Lower leg skin (tissue), 3 donors: ENCODE measurements around the gene C11orf21.

Experiments
- CTCF ChIP-seq, 3 donors: fragments of 450-650 bp; IDR thresholded peaks; one replicate each; pipeline ENCODE4 v1.5.1; 2016; ENCODE audit warnings: antibody characterized with exemption in 3 of 3, mild to moderate bottlenecking in 3 of 3, moderate library complexity in 2 of 3
- POLR2A ChIP-seq, 2 donors: fragments of 450-650 bp; IDR thresholded peaks; one replicate each; pipeline ENCODE4 v1.6.1; 2016 to 2017; ENCODE audit warnings: antibody characterized with exemption in 2 of 2, mild to moderate bottlenecking in 1 of 2, moderate library complexity in 1 of 2

DNA sequence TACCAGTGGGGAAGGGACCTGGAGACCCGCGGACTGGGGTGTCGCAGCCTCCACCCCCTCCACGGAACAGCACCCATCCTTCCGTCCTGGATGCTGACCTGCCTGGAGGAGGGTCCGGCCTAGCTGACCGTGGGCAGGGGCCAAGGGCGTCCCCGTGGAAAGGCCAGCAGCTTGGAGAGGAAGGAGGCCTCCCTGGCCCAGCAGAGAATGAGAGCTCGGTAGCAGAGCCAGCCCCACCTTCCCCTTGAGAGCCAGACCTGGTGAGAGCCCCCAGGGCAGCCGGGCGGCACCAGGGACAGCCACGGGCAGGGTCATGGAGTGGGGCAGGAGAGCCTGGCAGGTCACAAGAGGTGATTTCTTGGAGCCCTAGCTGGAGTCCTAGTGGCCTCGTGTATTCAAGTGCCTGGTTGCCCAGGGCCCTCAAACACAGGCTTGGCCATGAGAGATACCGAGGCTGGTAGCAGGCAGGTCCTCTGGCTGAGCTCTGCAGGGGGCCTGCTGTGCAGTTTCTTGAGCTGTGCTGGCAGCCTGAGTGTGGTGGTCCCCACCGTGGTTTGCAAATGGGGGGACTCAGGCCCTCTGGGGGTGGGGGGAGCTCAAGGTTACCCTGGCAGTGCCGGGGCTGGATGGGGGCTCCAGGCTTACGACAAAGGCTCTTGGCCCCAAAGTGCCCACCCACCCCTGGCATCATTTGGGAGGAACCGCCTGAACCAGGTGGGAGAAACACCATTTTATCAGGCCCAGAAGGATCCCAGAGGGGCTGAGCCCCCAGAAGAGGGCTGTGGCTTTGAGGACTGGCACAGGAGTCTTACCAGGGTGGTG, 7.7 kb upstream of the C11orf21 start:
- no peak for TF ChIP-seq CTCF (IDR thresholded peaks at IDR 0.05)
- TF ChIP-seq POLR2A (IDR thresholded peaks at IDR 0.05): no peak
